PC-3 (cell line): Measurements from ENCODE around the gene RMI1. TPM values are rescaled to one million over a fixed set of nuclear protein-coding genes. Genes with fewer than 3 reads are reported as not detected.

Experiments used
- ATAC-seq: fragments of 200-7000 bp; cut with Tn5 transposase; 2 replicates; pipeline ENCODE4 v1.9.1; 2020; ENCODE audit warnings: mild to moderate bottlenecking, moderate library complexity
- BruUV-seq: library from RNA; stranded (reverse); fragments of 400-500 nt; replicated peaks from 2 replicates; lab custom pipeline; 2021; lab: Mats Ljungman, UMichigan
- CTCF ChIA-PET: fragments of 300-600 bp; sonication (Branson Sonifier 250); formaldehyde crosslinking; loops from one replicate; lab custom pipeline; 2022; ENCODE audit warnings: antibody characterized with exemption; lab: Charles Lee
- POLR2A ChIA-PET: fragments of 300-600 bp; sonication (Branson Sonifier 250); formaldehyde crosslinking; loops from one replicate; lab custom pipeline; 2022; ENCODE audit warnings: antibody characterized with exemption; ENCODE audit not compliant: unreplicated experiment; lab: Charles Lee
- DNase-seq: peaks from one replicate; pipeline ENCODE4 v3.0.0-alpha.2; 2015
- H2AFZ ChIP-seq: fragments of 300-600 bp; sonication (generic); 2 replicates; pipeline ENCODE4 v1.6.0; 2016; ENCODE audit warnings: antibody characterized with exemption, low read length
- H3F3A ChIP-seq: fragments of 300-600 bp; sonication (generic); one replicate; pipeline ENCODE4 v1.6.0; 2017; ENCODE audit warnings: antibody characterized with exemption, low read length, control low read depth, mild to moderate bottlenecking; ENCODE audit not compliant: unreplicated experiment
- H3K27ac ChIP-seq: fragments of 300-600 bp; sonication (generic); 2 replicates; pipeline ENCODE4 v1.5.1; 2016; ENCODE audit warnings: mild to moderate bottlenecking, low read length
- H3K27me3 ChIP-seq: fragments of 300-600 bp; sonication (generic); 2 replicates; pipeline ENCODE4 v1.6.1; 2016; ENCODE audit warnings: low read length, mixed read lengths
- H3K36me3 ChIP-seq: fragments of 300-600 bp; sonication (generic); 2 replicates; pipeline ENCODE4 v1.6.1; 2016; ENCODE audit warnings: low read depth, mixed run types, low read length, mixed read lengths
- H3K4me1 ChIP-seq: fragments of 300-600 bp; sonication (generic); 2 replicates; pipeline ENCODE4 v1.5.1; 2016; ENCODE audit warnings: low read length; ENCODE audit not compliant: insufficient read depth
- H3K4me2 ChIP-seq: fragments of 300-600 bp; sonication (generic); 2 replicates; pipeline ENCODE4 v1.6.0; 2016; ENCODE audit warnings: low read length
- H3K4me3 ChIP-seq: fragments of 300-600 bp; sonication (generic); 2 replicates; pipeline ENCODE4 v1.5.1; 2016; ENCODE audit warnings: mild to moderate bottlenecking, low read length, mixed read lengths
- H3K79me2 ChIP-seq: fragments of 300-600 bp; sonication (generic); 2 replicates; pipeline ENCODE4 v1.6.1; 2017; ENCODE audit warnings: low read length, mixed read lengths
- H3K9ac ChIP-seq: fragments of 300-600 bp; sonication (generic); 2 replicates; pipeline ENCODE4 v1.6.0; 2016; ENCODE audit warnings: mild to moderate bottlenecking, low read length
- H3K9me2 ChIP-seq: fragments of 300-600 bp; sonication (generic); replicated peaks from 2 replicates; pipeline ENCODE4 v1.6.1; 2016; ENCODE audit warnings: mixed run types, low read length, mixed read lengths
- H3K9me3 ChIP-seq: fragments of 300-600 bp; sonication (generic); 2 replicates; pipeline ENCODE4 v1.6.1; 2016; ENCODE audit warnings: low read length, mixed read lengths
- H4K20me1 ChIP-seq: fragments of 300-600 bp; sonication (generic); 2 replicates; pipeline ENCODE4 v1.6.1; 2016; ENCODE audit warnings: low read length, mixed read lengths
- CTCF ChIP-seq: fragments of 300-600 bp; sonication (generic); conservative IDR thresholded peaks from 2 replicates; pipeline ENCODE4 v1.5.1; 2017; ENCODE audit warnings: antibody characterized with exemption, low read depth, mild to moderate bottlenecking, low read length
- EZH2 ChIP-seq: fragments of 300-600 bp; sonication (generic); IDR thresholded peaks from one replicate; pipeline ENCODE4 v1.6.1; 2017; ENCODE audit warnings: antibody characterized with exemption, mild to moderate bottlenecking, low read length; ENCODE audit not compliant: unreplicated experiment
- EZH2phosphoT487 ChIP-seq: fragments of 300-600 bp; sonication (generic); IDR thresholded peaks from 2 replicates; pipeline ENCODE4 v1.6.1; 2018; ENCODE audit warnings: mild to moderate bottlenecking, antibody characterized with exemption, low read length, borderline replicate concordance
- intact Hi-C: fragments of 100-400 bp; cut with micrococcal nuclease; formaldehyde crosslinking; loops from 2 replicates; pipeline ENCODE4 v1.9.0; 2023
- total RNA-seq: library from RNA; depleted of rRNA; stranded (reverse); fragments of >200 nt; gene quantifications from 2 replicates; pipeline ENCODE4 v1.2.3, GENCODE V29; 2014

Gene RMI1
- total RNA-seq, 1 experiment from 2014 or later: 5.0 TPM

- ATAC-seq: no peak
- ChIA-PET POLR2A (no interaction called here), CTCF (no interaction called here)
- H3K9me3 ChIP-seq: no peaks in the 10 kb centered on the region
- peaks cover 8% of the 10 kb centered on the region; the same call in 1 of the 2 replicates for H3K36me3 ChIP-seq
- H3K4me3 ChIP-seq: no peak overlapping the region
- no peaks in the 10 kb centered on the region for H3K79me2 ChIP-seq
- no peaks in the 10 kb centered on the region for H3K9me2 ChIP-seq
- BruUV-seq: no TSS peak
- TF ChIP-seq CTCF: no peak
- no peak for TF ChIP-seq EZH2
- TF ChIP-seq EZH2phosphoT487: no peak
- no peak overlapping the region for H3K27ac ChIP-seq
- no peaks in the 10 kb centered on the region for H4K20me1 ChIP-seq
- intact Hi-C loops: no loop called here
- H3K27me3 ChIP-seq: no peaks in the 10 kb centered on the region
- H3K9ac ChIP-seq: no peak overlapping the region
- no peak overlapping the region for H3K4me2 ChIP-seq
- no peaks in the 10 kb centered on the region for H3K4me1 ChIP-seq
- DNase-seq: no peak
- H3F3A ChIP-seq: no peaks in the 10 kb centered on the region
- no peak overlapping the region for H2AFZ ChIP-seq
Observed at GRCh38 chr9:84001621-84002020, 21.0 kb downstream of the RMI1 start.

- Histone ChIP-seq H4K20me1 (no peaks in the 10 kb centered on the region), H3K9me2 (no peaks in the 10 kb centered on the region), H3K27me3 (no peaks in the 10 kb centered on the region), H3K36me3 (peaks cover 8% of the 10 kb centered on the region; the same call in 1 of the 2 replicates), H3K27ac (no peak overlapping the region), H3K9me3 (no peaks in the 10 kb centered on the region), H3F3A (no peaks in the 10 kb centered on the region), H3K4me1 (no peaks in the 10 kb centered on the region), H3K4me3 (no peak overlapping the region), H2AFZ (no peak overlapping the region), H3K79me2 (no peaks in the 10 kb centered on the region), H3K4me2 (no peak overlapping the region), H3K9ac (no peak overlapping the region)
- intact Hi-C loops: no loop called here
- BruUV-seq: no TSS peak
- TF ChIP-seq EZH2 (no peak), EZH2phosphoT487 (no peak), CTCF (no peak)
- ATAC-seq: no peak
- ChIA-PET POLR2A (no interaction called here), CTCF (no interaction called here)
- DNase-seq: no peak
Observed at GRCh38 chr9:84002344-84002743, 21.7 kb downstream of the RMI1 start.

GRCh38 chr9:84003246-84003645 is 22.6 kb downstream of the RMI1 start:
- no peak for DNase-seq
- BruUV-seq: no TSS peak
- intact Hi-C loops: no loop called here

More at GRCh38 chr9:84003246-84003645, 22.6 kb downstream of the RMI1 start:
- Histone ChIP-seq H3K4me1 (no peaks in the 10 kb centered on the region), H3K36me3 (peaks cover 8% of the 10 kb centered on the region; the same call in 1 of the 2 replicates), H3K4me3 (no peak overlapping the region), H3K9ac (no peak overlapping the region), H3K9me3 (no peaks in the 10 kb centered on the region), H3K4me2 (no peak overlapping the region), H4K20me1 (no peaks in the 10 kb centered on the region), H3K27ac (no peak overlapping the region), H3F3A (no peaks in the 10 kb centered on the region), H3K27me3 (no peaks in the 10 kb centered on the region), H3K79me2 (no peaks in the 10 kb centered on the region), H2AFZ (no peak overlapping the region), H3K9me2 (no peaks in the 10 kb centered on the region)
- TF ChIP-seq CTCF (no peak), EZH2phosphoT487 (no peak), EZH2 (no peak)
- ChIA-PET CTCF (no interaction called here), POLR2A (no interaction called here)
- no peak for ATAC-seq
